NCI-H1417 (cell line): ENCODE data around the gene TAAR1.
"Not testable (repeated sequence)": the region's sequence is repeated elsewhere in the genome, so short reads cannot be mapped to it uniquely, and the experiment has no call there.

Experiments
- DNase-seq, 3 experiments: peaks; one replicate each; lab custom pipeline; 2025; lab: John Stamatoyannopoulos, UW

TAAR1 gene, protein sequence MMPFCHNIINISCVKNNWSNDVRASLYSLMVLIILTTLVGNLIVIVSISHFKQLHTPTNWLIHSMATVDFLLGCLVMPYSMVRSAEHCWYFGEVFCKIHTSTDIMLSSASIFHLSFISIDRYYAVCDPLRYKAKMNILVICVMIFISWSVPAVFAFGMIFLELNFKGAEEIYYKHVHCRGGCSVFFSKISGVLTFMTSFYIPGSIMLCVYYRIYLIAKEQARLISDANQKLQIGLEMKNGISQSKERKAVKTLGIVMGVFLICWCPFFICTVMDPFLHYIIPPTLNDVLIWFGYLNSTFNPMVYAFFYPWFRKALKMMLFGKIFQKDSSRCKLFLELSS

GRCh38 chr6:132659082-132659481 is at the start of gene TAAR1:
Gene TAAR1, minus strand, starts transcription at chr6:132659182. Its CDS starts 13,179 bp downstream, at chr6:132646003.
- DNase-seq: peak in 2 of 3 experiments; percentile 81 to 97

DNA sequence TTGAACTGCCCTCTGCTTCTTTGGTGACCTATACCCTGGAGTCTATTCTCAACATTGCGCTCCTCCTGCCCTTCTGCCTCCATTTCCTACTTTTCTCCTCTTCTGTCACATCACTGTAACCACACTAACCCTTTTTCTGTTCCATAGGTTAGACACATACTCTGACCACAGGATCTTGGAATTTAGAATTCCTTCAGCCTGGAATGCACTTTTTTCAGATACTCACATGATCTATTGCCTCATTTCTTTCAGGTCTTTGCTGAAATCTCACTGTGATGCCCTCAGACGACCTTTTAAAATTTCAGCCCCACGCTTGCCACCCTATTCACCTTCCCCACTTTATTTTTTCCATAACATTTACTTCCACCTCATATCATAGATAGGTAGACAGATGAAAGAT is 49.8 kb upstream of the TAAR1 start:
- no peak for DNase-seq

- no peak for DNase-seq
Measured at GRCh38 chr6:132708002-132708401, 49.0 kb upstream of the TAAR1 start.

DNA sequence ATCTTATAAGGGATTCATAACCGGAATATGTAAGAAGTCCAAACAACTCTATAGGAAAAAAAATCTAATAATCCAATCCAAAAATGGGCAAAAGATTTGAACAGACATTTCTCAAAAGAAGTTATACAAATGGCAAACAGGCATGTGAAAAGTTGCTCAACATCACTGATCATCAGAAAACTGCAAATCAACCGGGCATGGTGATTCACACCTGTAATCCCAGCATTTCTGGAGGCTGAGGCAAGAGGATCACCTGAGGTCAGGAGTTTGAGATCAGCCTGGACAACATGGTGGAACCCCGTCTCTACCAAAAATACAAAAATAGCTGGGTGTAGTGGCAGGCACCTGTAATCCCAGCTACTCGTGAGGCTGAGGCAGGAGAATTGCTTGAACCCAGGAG is 47.8 kb upstream of the TAAR1 start:
- DNase-seq: not testable (repeated sequence)

- no peak for DNase-seq
Measured at GRCh38 chr6:132703936-132704335, 45.0 kb upstream of the TAAR1 start.

GRCh38 chr6:132698608-132699007 is 39.6 kb upstream of the TAAR1 start:
- DNase-seq: no peak

DNA sequence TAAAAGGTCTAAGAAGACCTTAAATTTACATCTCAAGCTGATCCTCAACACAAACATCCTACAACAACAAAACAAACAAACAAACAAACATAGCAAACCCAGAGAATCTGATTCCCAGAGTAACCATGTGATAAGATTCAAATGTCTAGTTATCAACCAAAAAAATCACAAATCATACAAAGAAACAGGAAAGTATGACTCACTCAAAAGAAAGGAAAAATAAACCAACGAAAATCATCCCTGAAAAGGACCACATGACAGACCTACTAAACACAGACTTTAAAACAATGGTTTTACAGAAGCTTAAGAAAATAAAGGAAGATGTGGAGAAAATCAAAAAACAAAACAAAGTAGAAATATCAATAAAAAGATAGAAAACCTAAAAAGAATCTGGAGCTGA is 36.8 kb upstream of the TAAR1 start:
- DNase-seq: no peak

DNA sequence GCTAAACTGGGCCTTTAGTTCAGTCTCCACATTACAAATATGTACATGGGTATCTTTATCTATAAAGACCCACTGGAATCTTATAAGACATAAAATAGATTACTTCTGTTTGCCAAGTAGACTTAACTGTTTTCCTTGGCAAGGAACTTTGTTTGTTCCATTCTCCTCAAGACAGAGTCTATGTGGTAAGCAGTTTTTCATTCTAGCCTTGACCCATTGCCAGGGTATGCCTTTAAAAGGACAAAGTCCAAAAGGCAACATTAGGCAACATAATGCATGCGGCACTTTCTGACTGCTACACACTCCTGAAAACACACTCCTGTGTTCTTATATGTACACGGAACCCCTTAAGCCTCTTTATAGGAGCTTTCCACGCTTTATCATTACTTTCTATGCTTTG is 34.5 kb upstream of the TAAR1 start:
- DNase-seq: no peak

- peak in 1 of 3 experiments; percentile 19 for DNase-seq
Measured at GRCh38 chr6:132690678-132691077, 31.7 kb upstream of the TAAR1 start.

- no peak for DNase-seq
Measured at GRCh38 chr6:132687306-132687705, 28.3 kb upstream of the TAAR1 start.

- no peak for DNase-seq
Measured at GRCh38 chr6:132686531-132686930, 27.5 kb upstream of the TAAR1 start.

DNA sequence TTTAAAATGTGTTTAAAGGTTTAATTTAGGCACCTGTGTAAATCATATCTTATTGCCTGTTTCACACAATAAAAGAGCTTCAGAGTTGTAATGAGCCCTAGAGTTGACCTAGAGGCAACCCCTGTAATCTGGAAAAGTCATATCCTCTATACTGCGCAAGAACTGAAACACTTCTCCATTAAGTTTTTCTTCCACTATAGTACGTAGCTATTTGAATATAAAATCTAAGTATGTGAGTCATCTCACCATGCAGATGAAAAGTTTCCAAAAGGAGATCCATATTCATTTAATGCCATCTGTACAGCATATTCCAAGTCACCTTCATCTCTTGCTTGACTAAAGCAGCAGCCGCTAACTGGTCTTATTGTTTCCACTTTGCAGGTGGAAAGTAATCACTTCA is 26.0 kb upstream of the TAAR1 start:
- DNase-seq: peak in 1 of 3 experiments; percentile 62

DNA sequence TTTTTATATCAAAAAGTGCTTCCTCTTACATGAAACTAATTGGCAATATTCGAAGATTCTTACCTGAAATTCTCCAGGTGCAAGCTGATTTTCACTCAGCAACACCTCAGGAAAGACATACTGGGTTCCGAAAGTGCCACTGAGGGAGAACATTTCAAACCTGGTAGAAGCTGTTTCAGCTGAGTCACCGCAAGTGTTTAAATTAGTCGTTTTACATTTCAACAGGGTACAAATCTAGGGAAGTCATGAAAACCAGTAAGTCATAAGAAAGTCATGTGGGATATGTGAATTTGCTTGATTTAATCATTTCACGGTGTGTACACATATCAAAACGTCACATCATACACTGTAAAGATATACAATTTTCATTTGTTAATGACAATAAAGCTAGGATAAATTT is 25.3 kb upstream of the TAAR1 start:
- peak in 1 of 3 experiments; percentile 45 for DNase-seq

DNA sequence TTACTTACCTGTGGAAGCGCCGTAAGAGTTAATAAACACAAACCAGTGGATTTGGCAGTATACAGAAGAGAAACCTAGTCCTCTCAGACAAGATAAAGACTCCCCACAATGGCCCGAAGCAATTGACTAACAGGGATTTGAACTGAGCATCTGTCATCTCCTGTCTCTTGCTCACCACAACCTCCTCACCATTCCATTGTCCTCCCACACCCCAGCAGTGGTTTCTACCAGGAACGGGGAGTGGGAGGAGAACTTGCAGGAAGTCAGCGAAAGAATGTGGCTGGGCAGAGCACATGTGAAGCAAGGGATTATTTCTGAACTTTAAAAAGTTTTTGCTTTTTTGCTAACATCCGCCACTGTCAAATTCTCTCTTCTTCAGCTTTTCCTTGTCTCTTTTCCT is 24.6 kb upstream of the TAAR1 start:
- DNase-seq: no peak

DNA sequence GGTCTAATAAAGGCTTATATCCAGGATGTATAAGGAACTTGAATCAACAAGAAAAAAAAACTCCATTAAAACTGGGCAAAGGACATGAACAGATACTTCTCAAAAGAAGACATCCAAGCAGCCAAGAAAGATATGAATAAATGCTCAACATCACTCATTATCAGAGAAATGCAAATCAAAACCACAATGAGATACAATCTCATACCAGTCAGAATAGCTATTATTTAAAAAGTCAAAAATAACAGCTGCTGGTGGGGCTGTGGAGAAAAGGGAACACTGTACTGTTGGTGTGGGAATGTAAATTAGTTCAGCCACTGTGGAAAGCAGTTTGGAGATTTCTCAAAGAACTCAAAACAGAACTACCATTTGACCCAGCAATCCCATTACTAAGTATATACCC is 20.1 kb upstream of the TAAR1 start:
- not testable (repeated sequence) for DNase-seq

DNA sequence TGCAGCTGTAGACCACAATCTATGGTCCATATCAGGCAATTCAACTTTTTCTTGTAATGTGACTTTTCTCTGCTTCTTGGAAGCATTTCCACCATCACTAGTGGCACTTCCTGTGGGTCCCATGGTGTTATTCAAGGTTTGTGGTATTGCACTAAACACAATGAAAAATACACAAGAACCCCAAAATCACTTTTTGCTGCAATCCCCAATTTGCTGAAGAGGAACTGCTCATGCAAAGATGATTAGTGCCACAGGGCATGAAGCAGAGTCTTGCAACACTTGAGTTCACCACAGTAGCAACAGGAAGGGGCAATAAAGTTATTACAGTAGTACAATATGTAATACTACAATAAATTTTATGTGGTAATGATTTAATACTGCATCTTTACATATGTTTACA is 16.8 kb upstream of the TAAR1 start:
- no peak for DNase-seq

DNA sequence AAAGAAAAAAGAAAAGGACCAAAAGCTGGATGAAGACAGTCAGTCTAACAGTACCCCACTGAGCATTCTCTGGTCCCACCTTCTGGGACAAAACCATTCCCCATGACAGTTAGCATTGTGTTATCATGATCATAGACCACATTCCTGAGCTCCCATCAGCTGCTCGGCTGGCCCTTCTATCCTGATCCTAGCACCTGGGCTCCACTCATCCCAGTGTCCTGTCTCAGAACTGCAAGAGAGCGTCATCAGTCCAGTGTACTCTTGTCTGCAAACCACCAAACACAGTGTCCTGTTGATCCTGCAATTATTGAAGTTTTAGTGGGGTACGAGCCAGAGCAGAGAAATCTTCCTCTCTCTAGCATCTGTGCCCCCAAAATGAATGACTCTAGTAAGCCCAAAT is 16.0 kb upstream of the TAAR1 start:
- no peak for DNase-seq

- DNase-seq: peak in 1 of 3 experiments; percentile 52
Measured at GRCh38 chr6:132673376-132674094, 14.6 kb upstream of the TAAR1 start.

- no peak for DNase-seq
Measured at GRCh38 chr6:132671295-132671694, 12.3 kb upstream of the TAAR1 start.

GRCh38 chr6:132669690-132670291 is 10.8 kb upstream of the TAAR1 start:
- peak; percentile 49 to 69 (median 54) for DNase-seq

DNA sequence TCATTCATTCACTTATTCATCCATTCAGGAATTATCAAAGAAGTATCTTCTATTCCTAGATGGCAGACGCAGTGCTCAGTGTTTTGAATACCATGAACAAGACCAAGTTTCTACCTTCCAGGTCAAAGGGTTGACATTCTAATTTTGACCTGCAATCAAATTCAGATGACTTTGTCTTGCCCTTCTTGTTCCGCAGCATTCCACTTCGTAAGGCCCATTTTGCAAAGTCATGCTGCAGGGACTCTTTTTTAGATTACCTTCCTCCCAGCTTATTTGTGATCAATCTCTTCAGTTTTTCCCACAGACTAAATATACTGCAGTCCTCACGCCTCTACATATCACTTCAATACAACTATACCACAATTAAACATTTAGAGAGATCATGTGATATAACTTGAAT is 7.1 kb upstream of the TAAR1 start:
- peak in 1 of 3 experiments; percentile 12 for DNase-seq

- no peak for DNase-seq
Measured at GRCh38 chr6:132664309-132665034, 5.5 kb upstream of the TAAR1 start.
